Type B pancreatic cell (in vitro differentiated cells): ENCODE measurements around the gene KLF4. TPM values are rescaled to one million over a fixed set of nuclear protein-coding genes. Genes with fewer than 3 reads are reported as not detected.
"Not testable (repeated sequence)": the region's sequence is repeated elsewhere in the genome, so short reads cannot be mapped to it uniquely, and the experiment has no call there.

Source experiments
- DNase-seq: peaks from one replicate; pipeline ENCODE4 v3.0.0; 2021; ENCODE audit warnings: mixed read lengths; ENCODE audit not compliant: unreplicated experiment; ENCODE audit errors: extremely low spot score
- H3K27ac Mint-ChIP-seq: 2 replicates; pipeline ENCODE4 v1.8.0; 2021; ENCODE audit warnings: mild to moderate bottlenecking, mixed read lengths
- H3K27me3 Mint-ChIP-seq: 2 replicates; pipeline ENCODE4 v1.8.0; 2021; ENCODE audit warnings: mixed read lengths
- H3K36me3 Mint-ChIP-seq: 2 replicates; pipeline ENCODE4 v1.8.0; 2021; ENCODE audit warnings: mixed read lengths
- H3K4me1 Mint-ChIP-seq: one replicate; pipeline ENCODE4 v1.8.0; 2021; ENCODE audit warnings: mixed read lengths; ENCODE audit not compliant: unreplicated experiment
- H3K4me3 Mint-ChIP-seq: 2 replicates; pipeline ENCODE4 v1.8.0; 2021; ENCODE audit warnings: mild to moderate bottlenecking, mixed read lengths
- H3K9me3 Mint-ChIP-seq: 2 replicates; pipeline ENCODE4 v1.8.0; 2021; ENCODE audit warnings: mixed read lengths
- total RNA-seq: library from RNA; stranded (reverse); gene quantifications from 2 replicates; pipeline ENCODE4 v1.2.1, GENCODE V29; 2021; ENCODE audit warnings: low replicate concordance
- TF ChIP-seq, protein P1 (sequence below): fragments of 200-600 bp; sonication (generic); conservative IDR thresholded peaks from 2 replicates; pipeline ENCODE4 v1.5.0; 2021; ENCODE audit warnings: antibody characterized with exemption, mild to moderate bottlenecking

Gene KLF4
- total RNA-seq, 1 donor from 2014 or later: 49.5 TPM

DNA sequence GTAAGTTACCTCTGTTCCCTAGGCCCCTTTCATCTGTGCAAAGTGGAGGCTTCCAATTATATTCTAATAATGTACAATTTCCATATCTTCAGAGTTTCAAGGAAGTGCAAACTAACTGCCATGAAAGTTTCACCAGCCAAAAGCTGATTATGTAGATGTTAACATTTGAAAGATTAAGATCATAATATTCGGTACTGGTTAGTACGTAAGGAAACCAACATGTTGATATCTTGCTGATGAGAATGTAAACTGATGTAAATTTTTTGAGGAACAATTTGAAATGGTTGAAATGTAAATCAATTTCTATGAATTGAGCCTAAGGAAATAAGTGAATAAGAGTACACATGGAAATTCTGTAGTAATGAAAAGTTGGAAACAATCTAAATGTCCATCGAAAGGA, 12.9 kb upstream of the KLF4 start:
- H3K27ac Mint-ChIP-seq: no peak overlapping the region
- H3K9me3 Mint-ChIP-seq: no peaks in the 10 kb centered on the region
- TF ChIP-seq, protein P1, sequence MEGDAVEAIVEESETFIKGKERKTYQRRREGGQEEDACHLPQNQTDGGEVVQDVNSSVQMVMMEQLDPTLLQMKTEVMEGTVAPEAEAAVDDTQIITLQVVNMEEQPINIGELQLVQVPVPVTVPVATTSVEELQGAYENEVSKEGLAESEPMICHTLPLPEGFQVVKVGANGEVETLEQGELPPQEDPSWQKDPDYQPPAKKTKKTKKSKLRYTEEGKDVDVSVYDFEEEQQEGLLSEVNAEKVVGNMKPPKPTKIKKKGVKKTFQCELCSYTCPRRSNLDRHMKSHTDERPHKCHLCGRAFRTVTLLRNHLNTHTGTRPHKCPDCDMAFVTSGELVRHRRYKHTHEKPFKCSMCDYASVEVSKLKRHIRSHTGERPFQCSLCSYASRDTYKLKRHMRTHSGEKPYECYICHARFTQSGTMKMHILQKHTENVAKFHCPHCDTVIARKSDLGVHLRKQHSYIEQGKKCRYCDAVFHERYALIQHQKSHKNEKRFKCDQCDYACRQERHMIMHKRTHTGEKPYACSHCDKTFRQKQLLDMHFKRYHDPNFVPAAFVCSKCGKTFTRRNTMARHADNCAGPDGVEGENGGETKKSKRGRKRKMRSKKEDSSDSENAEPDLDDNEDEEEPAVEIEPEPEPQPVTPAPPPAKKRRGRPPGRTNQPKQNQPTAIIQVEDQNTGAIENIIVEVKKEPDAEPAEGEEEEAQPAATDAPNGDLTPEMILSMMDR: no peak
- H3K36me3 Mint-ChIP-seq: no peaks in the 10 kb centered on the region
- no peak overlapping the region for H3K4me3 Mint-ChIP-seq
- no peaks in the 10 kb centered on the region for H3K27me3 Mint-ChIP-seq
- peaks cover 6% of the 10 kb centered on the region for H3K4me1 Mint-ChIP-seq
- no peak for DNase-seq

DNA sequence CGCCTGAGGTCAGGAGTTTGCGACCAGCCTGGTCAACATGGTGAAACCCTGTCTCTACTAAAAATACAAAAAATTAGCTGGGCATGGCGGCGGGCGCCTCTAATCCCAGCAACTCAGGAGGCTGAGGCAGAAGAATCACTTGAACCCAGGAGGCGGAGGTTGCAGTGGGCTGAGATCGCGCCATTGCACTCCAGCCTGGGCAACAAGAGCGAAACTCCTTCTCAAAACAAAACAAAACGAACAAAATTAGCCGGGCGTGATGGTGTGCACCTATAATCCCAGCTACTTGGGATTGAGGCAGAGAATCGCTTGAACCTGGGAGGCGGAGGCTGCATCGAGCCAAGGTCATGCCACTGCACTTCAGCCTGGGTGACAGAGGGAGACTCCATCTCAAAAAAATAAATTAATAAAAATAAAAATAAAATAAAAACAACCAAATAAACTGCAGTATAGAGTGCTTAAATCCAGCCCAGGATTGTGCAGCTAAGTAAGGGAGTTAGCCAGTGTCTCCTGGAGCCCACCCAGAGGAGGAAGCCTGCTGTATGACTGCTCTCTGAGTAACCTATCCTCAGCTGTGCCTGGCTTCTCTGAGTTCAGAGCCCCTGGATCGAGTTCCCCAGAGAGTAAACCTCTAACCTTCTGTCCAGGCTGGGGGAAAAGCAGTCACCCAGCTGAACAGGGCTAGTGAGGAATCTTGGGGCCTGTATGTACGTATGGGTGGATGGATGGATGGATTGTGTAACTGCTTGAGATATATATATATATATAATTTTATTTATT, 11.0 kb upstream of the KLF4 start:
- not testable (repeated sequence) for H3K9me3 Mint-ChIP-seq, H3K4me1 Mint-ChIP-seq, H3K27me3 Mint-ChIP-seq, H3K4me3 Mint-ChIP-seq, H3K27ac Mint-ChIP-seq, H3K36me3 Mint-ChIP-seq, DNase-seq

DNA sequence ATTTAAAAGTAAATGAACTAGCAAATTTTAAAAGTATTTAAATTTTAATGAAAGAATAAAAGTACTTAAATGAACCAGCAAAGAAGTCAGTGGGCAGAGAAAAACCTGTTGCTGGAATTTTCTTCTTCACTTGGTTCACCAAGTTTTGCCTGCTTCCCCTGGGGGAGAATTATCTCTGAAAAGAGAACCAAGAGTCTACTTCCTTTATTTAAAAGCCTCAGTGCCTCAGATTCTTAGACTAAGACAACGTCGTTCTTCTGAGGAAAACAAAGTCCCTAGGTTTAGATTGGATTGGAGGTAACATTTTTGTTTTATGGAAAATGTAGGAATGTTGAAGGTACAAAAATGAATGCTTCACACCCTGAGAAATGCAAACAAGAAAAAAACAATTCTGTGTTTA, 7.4 kb upstream of the KLF4 start:
- Mint-ChIP-seq H3K27me3 (peaks cover 34% of the 10 kb centered on the region), H3K4me1 (no peaks in the 10 kb centered on the region), H3K9me3 (no peaks in the 10 kb centered on the region), H3K27ac (no peak overlapping the region), H3K4me3 (no peak overlapping the region), H3K36me3 (no peaks in the 10 kb centered on the region)
- TF ChIP-seq, protein P1: no peak
- DNase-seq: no peak

DNA sequence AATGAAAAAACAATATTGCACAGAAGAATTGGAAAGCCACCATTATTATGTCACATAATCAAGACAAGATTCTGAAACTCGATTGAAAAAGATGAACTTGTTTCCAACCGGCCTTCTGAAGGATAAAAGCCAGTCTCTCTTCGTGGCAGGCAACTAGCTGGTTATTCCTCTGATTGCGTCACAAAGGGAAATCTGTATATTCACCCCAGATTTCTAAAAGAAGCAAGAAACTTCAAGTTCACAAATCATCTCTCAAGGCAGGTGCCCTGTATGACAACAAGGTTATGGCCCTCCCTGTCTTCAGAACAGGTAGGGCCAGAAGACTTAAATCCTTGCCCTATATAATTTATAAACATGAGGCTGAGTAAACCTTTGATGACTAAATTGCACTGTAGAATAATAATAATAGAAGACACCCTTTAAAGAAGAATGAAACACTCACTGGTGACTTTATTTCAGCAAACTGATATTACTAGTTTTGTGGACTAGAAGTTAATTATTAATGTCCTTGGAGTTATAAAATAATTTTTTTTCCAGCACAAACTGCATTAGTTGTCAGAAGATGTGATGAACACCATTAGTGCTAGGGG, 2.9 kb upstream of the KLF4 start:
- TF ChIP-seq, protein P1: no peak
- Mint-ChIP-seq H3K9me3 (no peaks in the 10 kb centered on the region), H3K4me3 (peak overlapping the region; percentile 93), H3K27ac (peak overlapping the region; percentile 97), H3K4me1 (peaks cover 15% of the 10 kb centered on the region), H3K36me3 (no peaks in the 10 kb centered on the region), H3K27me3 (peaks cover 66% of the 10 kb centered on the region)
- DNase-seq: no peak

DNA sequence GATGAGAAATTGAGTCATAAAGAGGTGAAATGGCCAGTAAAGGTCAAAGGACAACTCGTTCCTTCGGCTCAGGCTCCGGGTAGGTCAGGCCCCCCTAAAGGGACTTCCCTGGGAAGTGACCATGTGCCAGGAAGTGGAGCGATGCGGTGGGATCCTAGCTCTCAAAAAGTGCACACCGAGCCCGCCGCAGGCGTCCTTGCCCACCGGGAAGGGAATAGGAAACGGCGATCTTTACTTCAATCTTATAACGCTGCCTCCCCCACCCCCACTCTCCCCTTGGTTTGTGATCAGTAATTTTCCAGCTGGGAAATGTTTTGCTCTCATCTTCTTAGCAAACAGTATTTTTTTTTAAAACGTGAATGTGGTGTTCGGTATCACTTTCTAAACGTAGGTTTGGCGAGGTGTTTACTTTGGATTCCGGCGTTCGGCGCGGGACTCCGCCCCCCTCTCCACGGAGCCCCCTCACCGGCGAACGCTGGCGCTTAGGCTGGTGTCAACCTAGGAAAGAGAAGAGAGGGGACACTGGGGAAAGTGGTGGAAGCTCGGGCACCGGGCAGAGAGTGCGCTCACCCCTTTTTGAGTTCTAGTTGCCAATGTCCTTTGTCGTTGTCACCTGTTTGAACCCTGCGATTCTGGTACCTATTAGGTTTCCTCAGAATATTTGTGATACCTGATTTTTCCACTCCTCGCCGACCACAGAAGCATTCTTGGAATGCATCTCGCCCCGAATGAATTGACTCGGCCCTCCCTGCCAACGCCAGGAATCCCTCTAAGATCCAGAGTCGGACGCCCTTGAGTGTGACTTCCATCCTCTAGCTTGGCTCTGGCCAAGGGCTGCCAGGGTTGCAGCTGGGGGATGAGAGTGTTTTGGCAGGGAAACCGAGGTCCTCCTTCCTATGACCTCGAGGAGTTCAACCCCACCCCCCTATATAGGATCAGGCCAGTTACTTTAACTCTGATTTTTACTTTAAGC, 1.8 kb upstream of the KLF4 start:
- peak overlapping the region; percentile 93 for H3K4me3 Mint-ChIP-seq
- H3K4me1 Mint-ChIP-seq: peaks cover 15% of the 10 kb centered on the region
- no peaks in the 10 kb centered on the region for H3K9me3 Mint-ChIP-seq
- peak overlapping the region; percentile 97 for H3K27ac Mint-ChIP-seq
- H3K27me3 Mint-ChIP-seq: peaks cover 77% of the 10 kb centered on the region
- peaks cover under 1% of the 10 kb centered on the region for H3K36me3 Mint-ChIP-seq
- TF ChIP-seq, protein P1: no peak
- DNase-seq: no peak

DNA sequence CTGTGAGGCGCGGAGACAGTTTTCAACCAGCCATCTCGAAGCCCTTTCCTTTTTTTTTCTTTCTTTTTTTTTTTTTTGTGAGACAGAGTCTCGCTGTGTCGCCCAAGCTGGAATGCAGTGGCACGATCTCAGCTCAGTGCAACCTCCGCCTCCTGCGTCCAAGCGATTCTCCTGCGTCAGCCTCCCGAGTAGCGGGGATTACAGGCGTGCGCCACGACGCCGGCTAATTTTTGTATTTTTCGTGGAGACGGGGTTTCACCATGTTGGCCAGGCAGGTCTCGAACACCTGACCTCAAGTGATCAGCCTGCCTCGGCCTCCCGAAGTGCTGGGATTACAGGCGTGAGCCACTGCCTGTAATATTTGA, 1.0 kb upstream of the KLF4 start:
- Mint-ChIP-seq H3K4me1 (peaks cover 15% of the 10 kb centered on the region), H3K27me3 (peaks cover 82% of the 10 kb centered on the region), H3K4me3 (peak overlapping the region; percentile 93), H3K27ac (peak overlapping the region; percentile 97)
- not testable (repeated sequence) for DNase-seq, H3K9me3 Mint-ChIP-seq, H3K36me3 Mint-ChIP-seq
